Measurements from ENCODE around the gene BTBD9. TPM values are rescaled to one million over a fixed set of nuclear protein-coding genes. Genes with fewer than 3 reads are reported as not detected.

The BTBD9 gene
- total RNA-seq, 4 donors from 2014 or later, result 8.6 to 34.1 (median 30.8) TPM

DNA sequence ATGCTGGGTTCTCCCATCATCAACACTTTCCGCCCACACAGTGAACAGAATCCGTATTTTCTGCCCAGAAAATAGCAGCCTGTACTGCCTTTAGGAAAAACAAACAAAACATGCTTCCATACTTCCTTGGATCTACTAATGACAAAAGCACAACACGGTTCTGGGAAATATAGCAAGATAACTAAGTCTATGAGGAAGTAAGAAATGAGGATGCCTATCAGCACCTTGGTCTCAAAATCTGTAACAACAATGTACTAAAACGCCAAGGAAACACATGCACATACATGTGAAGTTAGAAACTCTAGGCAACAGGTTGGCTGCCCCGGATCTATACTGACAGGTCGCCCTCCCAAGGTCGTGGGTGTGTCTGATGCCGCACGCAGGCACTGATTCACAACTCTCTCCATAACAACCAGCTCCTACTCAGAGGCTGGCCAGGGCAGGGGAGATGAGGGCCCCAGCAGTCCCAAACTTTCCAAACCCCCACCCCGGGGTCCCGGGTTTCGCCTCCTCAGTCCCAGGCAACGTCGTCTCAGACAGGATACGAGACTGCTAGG is 710 bp downstream of the BTBD9 start:
- TF ChIP-seq, protein P1, sequence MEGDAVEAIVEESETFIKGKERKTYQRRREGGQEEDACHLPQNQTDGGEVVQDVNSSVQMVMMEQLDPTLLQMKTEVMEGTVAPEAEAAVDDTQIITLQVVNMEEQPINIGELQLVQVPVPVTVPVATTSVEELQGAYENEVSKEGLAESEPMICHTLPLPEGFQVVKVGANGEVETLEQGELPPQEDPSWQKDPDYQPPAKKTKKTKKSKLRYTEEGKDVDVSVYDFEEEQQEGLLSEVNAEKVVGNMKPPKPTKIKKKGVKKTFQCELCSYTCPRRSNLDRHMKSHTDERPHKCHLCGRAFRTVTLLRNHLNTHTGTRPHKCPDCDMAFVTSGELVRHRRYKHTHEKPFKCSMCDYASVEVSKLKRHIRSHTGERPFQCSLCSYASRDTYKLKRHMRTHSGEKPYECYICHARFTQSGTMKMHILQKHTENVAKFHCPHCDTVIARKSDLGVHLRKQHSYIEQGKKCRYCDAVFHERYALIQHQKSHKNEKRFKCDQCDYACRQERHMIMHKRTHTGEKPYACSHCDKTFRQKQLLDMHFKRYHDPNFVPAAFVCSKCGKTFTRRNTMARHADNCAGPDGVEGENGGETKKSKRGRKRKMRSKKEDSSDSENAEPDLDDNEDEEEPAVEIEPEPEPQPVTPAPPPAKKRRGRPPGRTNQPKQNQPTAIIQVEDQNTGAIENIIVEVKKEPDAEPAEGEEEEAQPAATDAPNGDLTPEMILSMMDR (IDR thresholded peaks at IDR 0.05), result no peak
- TF ChIP-seq POLR2A (IDR thresholded peaks at IDR 0.05) (no peak), EP300 (IDR thresholded peaks at IDR 0.05; ENCODE audit: low read depth) (no peak), POLR2AphosphoS5 (IDR thresholded peaks at IDR 0.05) (no peak)
- H3K4me1 ChIP-seq, result peaks cover 4 to 37% (median 20%) of the 10 kb centered on the region in 4 donors
- WGBS, 2 donors (ENCODE audit: low coverage in 1 of 2), result 3 to 10% methylated on average over 5 to 15 of the region's 15 CpGs
- peak overlapping the region; percentile 91 to 95 (median 92) for H3K27ac ChIP-seq
- H3K9me3 ChIP-seq, result no peaks in the 10 kb centered on the region
- DNase-seq, result peak; percentile 67
- no peaks in the 10 kb centered on the region for H3K27me3 ChIP-seq
- no peaks in the 10 kb centered on the region for H3K36me3 ChIP-seq
- in situ Hi-C loops (cut with MboI; ENCODE audit: low pct_ligation_motif_present in 1 of 4, low pct_unique_long_range_greater_than_20kb in 1 of 4, low sequenced_read_pairs in 3 of 4), result no loop called here
- peak overlapping the region; percentile 71 to 89 (median 84) for H3K4me3 ChIP-seq
- intact Hi-C loops (cut with DNase I; ENCODE audit: low total_unique reads), result no loop called here

DNA sequence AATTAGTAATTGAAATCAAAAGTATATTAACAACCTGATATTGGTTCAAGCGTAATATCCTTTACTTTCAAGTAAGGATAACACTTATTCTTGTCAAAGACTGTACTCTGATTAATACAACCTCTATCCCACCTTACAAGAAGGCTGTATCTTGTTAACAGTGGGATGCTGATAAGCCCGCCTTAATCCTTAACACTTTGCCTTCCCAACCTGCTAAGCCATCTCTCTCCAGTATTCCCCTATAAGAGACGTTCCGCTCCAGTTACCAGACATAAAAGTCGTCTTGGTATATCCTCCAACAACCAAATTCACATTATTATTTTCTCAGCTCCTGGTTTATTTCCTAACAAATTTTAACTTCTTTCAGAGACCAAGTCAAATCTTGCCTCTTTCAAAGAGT is 2.0 kb downstream of the BTBD9 start:
- TF ChIP-seq POLR2AphosphoS5 (IDR thresholded peaks at IDR 0.05) (no peak), POLR2A (IDR thresholded peaks at IDR 0.05) (no peak), EP300 (IDR thresholded peaks at IDR 0.05; ENCODE audit: low read depth) (no peak)
- in situ Hi-C loops (cut with MboI; ENCODE audit: low pct_ligation_motif_present in 1 of 4, low pct_unique_long_range_greater_than_20kb in 1 of 4, low sequenced_read_pairs in 3 of 4) (no loop called here), intact Hi-C loops (cut with DNase I; ENCODE audit: low total_unique reads) (no loop called here)
- Histone ChIP-seq H3K9me3 (no peaks in the 10 kb centered on the region), H3K27ac (no peak overlapping the region), H3K27me3 (no peaks in the 10 kb centered on the region), H3K36me3 (no peaks in the 10 kb centered on the region), H3K4me1 (peaks cover 4 to 45% (median 20%) of the 10 kb centered on the region in 4 donors), H3K4me3 (no peak overlapping the region)
- DNase-seq, result no peak
- WGBS, 2 donors (ENCODE audit: low coverage in 1 of 2), result 95 to 96% methylated on average over 5 of the region's 5 CpGs

DNA sequence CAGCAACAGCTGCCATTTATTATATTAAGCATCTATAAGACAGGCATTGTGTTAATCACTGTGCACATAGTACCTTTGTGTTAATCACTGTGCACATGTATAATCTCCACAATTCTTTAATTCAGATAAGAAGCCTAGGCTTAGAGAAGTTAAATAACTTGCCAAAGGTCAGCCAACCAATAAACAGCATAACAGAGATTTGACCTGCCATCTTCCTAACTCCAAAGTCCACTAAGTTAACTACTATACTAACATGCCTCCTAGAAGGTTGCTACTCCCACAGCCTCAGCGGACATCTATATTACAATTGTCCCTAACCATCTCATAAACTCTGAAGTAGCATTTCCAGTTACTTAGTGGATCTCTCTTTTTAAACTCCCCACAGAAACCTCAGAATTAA is 3.7 kb downstream of the BTBD9 start:
- H3K27ac ChIP-seq, result no peak overlapping the region
- TF ChIP-seq POLR2A (IDR thresholded peaks at IDR 0.05) (no peak), POLR2AphosphoS5 (IDR thresholded peaks at IDR 0.05) (no peak), EP300 (IDR thresholded peaks at IDR 0.05; ENCODE audit: low read depth) (no peak)
- TF ChIP-seq, protein P1 (IDR thresholded peaks at IDR 0.05), result no peak
- intact Hi-C loops (cut with DNase I; ENCODE audit: low total_unique reads), result no loop called here
- in situ Hi-C loops (cut with MboI; ENCODE audit: low pct_ligation_motif_present in 1 of 4, low pct_unique_long_range_greater_than_20kb in 1 of 4, low sequenced_read_pairs in 3 of 4), result no loop called here
- peaks cover 3 to 48% (median 18%) of the 10 kb centered on the region in 4 donors for H3K4me1 ChIP-seq
- no peaks in the 10 kb centered on the region for H3K36me3 ChIP-seq
- H3K27me3 ChIP-seq, result no peaks in the 10 kb centered on the region
- no peak for DNase-seq
- no peaks in the 10 kb centered on the region for H3K9me3 ChIP-seq
- H3K4me3 ChIP-seq, result no peak overlapping the region
- 28 to 67% methylated on average over 1 of the region's 1 CpG for WGBS, 2 donors (ENCODE audit: low coverage in 1 of 2)

DNA sequence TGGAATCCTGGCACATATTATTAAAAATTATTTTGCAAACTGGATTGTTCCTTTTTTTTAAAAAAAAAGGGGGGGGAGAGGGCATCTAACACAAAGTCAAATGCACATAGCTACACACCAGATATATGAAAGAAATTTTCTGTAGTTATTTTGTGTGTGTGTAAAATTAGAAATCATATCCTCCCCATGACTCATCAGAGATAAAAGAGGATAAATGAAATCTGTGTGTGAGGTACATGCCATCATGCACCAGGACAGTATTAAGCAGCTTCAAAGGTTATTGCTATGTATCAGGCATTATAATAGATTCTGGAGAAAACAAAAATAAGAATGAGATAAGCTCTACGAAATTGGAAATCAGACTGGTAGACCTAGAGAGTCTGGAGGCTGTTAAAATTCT is 5.2 kb downstream of the BTBD9 start:
- no peak for DNase-seq
- H3K4me3 ChIP-seq, result no peak overlapping the region
- H3K9me3 ChIP-seq, result no peaks in the 10 kb centered on the region
- H3K4me1 ChIP-seq, result peaks cover 0 to 40% (median 11%) of the 10 kb centered on the region in 4 donors
- 71 to 85% methylated on average over 1 of the region's 1 CpG for WGBS, 2 donors (ENCODE audit: low coverage in 1 of 2)
- H3K27ac ChIP-seq, result no peak overlapping the region
- in situ Hi-C loops (cut with MboI; ENCODE audit: low pct_ligation_motif_present in 1 of 4, low pct_unique_long_range_greater_than_20kb in 1 of 4, low sequenced_read_pairs in 3 of 4), result no loop called here
- TF ChIP-seq EP300 (IDR thresholded peaks at IDR 0.05; ENCODE audit: low read depth) (no peak), POLR2A (IDR thresholded peaks at IDR 0.05) (no peak), POLR2AphosphoS5 (IDR thresholded peaks at IDR 0.05) (no peak)
- TF ChIP-seq, protein P1 (IDR thresholded peaks at IDR 0.05), result no peak
- H3K27me3 ChIP-seq, result no peaks in the 10 kb centered on the region
- intact Hi-C loops (cut with DNase I; ENCODE audit: low total_unique reads), result no loop called here
- H3K36me3 ChIP-seq, result no peaks in the 10 kb centered on the region

DNA sequence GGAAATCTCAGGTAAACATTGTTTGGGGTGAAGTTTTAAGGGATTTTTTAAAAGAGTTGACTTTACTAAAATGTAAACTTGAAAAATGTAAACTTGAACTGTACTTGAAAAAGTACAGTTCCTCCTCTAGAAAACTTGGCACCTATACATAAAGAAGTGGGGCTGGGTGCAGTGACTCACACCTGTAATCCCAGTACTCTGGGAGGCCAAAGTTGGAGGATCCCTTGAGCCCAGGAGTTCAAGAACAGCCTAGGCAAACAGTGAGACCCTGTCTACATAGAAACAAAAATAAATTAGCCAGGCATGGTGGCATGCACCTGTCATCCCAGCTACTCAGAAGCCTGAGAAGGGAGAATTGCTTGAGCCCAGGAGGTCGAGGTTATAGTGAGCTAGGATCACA is 7.2 kb downstream of the BTBD9 start:
- Histone ChIP-seq H3K27me3 (no peaks in the 10 kb centered on the region), H3K4me1 (peaks cover 0 to 31% (median 3%) of the 10 kb centered on the region in 4 donors), H3K4me3 (no peak overlapping the region), H3K27ac (no peak overlapping the region), H3K9me3 (no peaks in the 10 kb centered on the region), H3K36me3 (no peaks in the 10 kb centered on the region)
- 53% methylated on average over 1 of the region's 1 CpG; no CpG with 5 or more reads in 1 of the 2 donors for WGBS, 2 donors (ENCODE audit: low coverage in 1 of 2)
- TF ChIP-seq POLR2AphosphoS5 (IDR thresholded peaks at IDR 0.05), result no peak
- TF ChIP-seq EP300 (IDR thresholded peaks at IDR 0.05; ENCODE audit: low read depth), result no peak
- no peak for TF ChIP-seq POLR2A (IDR thresholded peaks at IDR 0.05)
- TF ChIP-seq, protein P1 (IDR thresholded peaks at IDR 0.05), result no peak
- no peak for DNase-seq
- intact Hi-C loops (cut with DNase I; ENCODE audit: low total_unique reads) (no loop called here), in situ Hi-C loops (cut with MboI; ENCODE audit: low pct_ligation_motif_present in 1 of 4, low pct_unique_long_range_greater_than_20kb in 1 of 4, low sequenced_read_pairs in 3 of 4) (no loop called here)

Measured in transverse colon (tissue), 4 donors.